Lower lobe of right lung (tissue), 2 donors: Measurements from ENCODE around the gene FN1. TPM values are rescaled to one million over a fixed set of nuclear protein-coding genes. Genes with fewer than 3 reads are reported as not detected.

Experiments
- ATAC-seq, 2 donors: fragments of 200-7000 bp; cut with Tn5 transposase; one replicate each; pipeline ENCODE4 v1.9.1; 2020 to 2022; ENCODE audit warnings: mild to moderate bottlenecking in 2 of 2, moderate library complexity in 2 of 2
- DNase-seq: peaks from one replicate; pipeline ENCODE4 v3.0.0-alpha.2; 2020
- H3K27ac ChIP-seq: fragments of 200-600 bp; one replicate; pipeline ENCODE4 v1.8.0; 2022
- H3K27me3 ChIP-seq: fragments of 200-600 bp; one replicate; pipeline ENCODE4 v1.8.0; 2022; ENCODE audit warnings: low read depth
- H3K36me3 ChIP-seq: fragments of 200-600 bp; one replicate; pipeline ENCODE4 v1.8.0; 2022; ENCODE audit warnings: mild to moderate bottlenecking
- H3K4me1 ChIP-seq: fragments of 200-600 bp; one replicate; pipeline ENCODE4 v1.8.0; 2022
- H3K4me3 ChIP-seq: fragments of 200-600 bp; one replicate; pipeline ENCODE4 v1.8.0; 2022; ENCODE audit warnings: mild to moderate bottlenecking
- H3K9me3 ChIP-seq: fragments of 200-600 bp; one replicate; pipeline ENCODE4 v1.8.0; 2022
- CTCF ChIP-seq: fragments of 200-600 bp; IDR thresholded peaks from one replicate; pipeline ENCODE4 v1.8.0; 2022; ENCODE audit warnings: antibody characterized with exemption, mild to moderate bottlenecking
- intact Hi-C: fragments of 100-400 bp; cut with DNase I; formaldehyde crosslinking; loops from one replicate; pipeline ENCODE4 v1.11.0; 2022
- total RNA-seq: library from RNA; stranded (reverse); fragmentation: NEBNext Ultra II Directional; extraction: Animal tissue kit (Norgen Biotek cat#: 25700); gene quantifications from one replicate; pipeline ENCODE4 v1.2.1, GENCODE V29; 2021
- donor health status: DM: no; HTN: yes; CAD: no; lungs with severe emphysema.

Gene FN1
- total RNA-seq, 1 donor from 2014 or later = 1,248 TPM

GRCh38 chr2:215319500-215319899 is 116.4 kb downstream of the FN1 start:
- Histone ChIP-seq H3K27me3 (no peaks in the 10 kb centered on the region), H3K27ac (no peak overlapping the region), H3K36me3 (peaks cover 45% of the 10 kb centered on the region), H3K4me3 (no peak overlapping the region), H3K9me3 (no peaks in the 10 kb centered on the region), H3K4me1 (no peaks in the 10 kb centered on the region)
- ATAC-seq = no peak
- intact Hi-C loops = no loop called here
- TF ChIP-seq CTCF = no peak
- DNase-seq = no peak

GRCh38 chr2:215316336-215316735 is 119.5 kb downstream of the FN1 start:
- no peak for DNase-seq
- ATAC-seq = no peak
- no peak overlapping the region for H3K27ac ChIP-seq
- intact Hi-C loops = no loop called here
- no peak overlapping the region for H3K4me3 ChIP-seq
- H3K4me1 ChIP-seq = peaks cover 7% of the 10 kb centered on the region
- no peaks in the 10 kb centered on the region for H3K27me3 ChIP-seq
- TF ChIP-seq CTCF = no peak
- H3K36me3 ChIP-seq = peaks cover 41% of the 10 kb centered on the region
- no peaks in the 10 kb centered on the region for H3K9me3 ChIP-seq

- TF ChIP-seq CTCF = no peak
- Histone ChIP-seq H3K36me3 (peaks cover 31% of the 10 kb centered on the region), H3K27ac (no peak overlapping the region), H3K4me3 (no peak overlapping the region), H3K27me3 (no peaks in the 10 kb centered on the region), H3K4me1 (peaks cover 7% of the 10 kb centered on the region), H3K9me3 (no peaks in the 10 kb centered on the region)
- ATAC-seq = no peak
- DNase-seq = no peak
- intact Hi-C loops = no loop called here
Measured at GRCh38 chr2:215315301-215315700, 120.6 kb downstream of the FN1 start.

- Histone ChIP-seq H3K27me3 (no peaks in the 10 kb centered on the region), H3K36me3 (peaks cover 27% of the 10 kb centered on the region), H3K27ac (no peak overlapping the region), H3K4me1 (peaks cover 7% of the 10 kb centered on the region), H3K4me3 (no peak overlapping the region), H3K9me3 (no peaks in the 10 kb centered on the region)
- ATAC-seq (no peak), DNase-seq (no peak)
- no peak for TF ChIP-seq CTCF
- intact Hi-C loops = no loop called here
Measured at GRCh38 chr2:215314896-215315295, 121.0 kb downstream of the FN1 start.

GRCh38 chr2:215313255-215313613 is 122.6 kb downstream of the FN1 start:
- DNase-seq = no peak
- intact Hi-C loops = no loop called here
- no peak for ATAC-seq

More at GRCh38 chr2:215313255-215313613, 122.6 kb downstream of the FN1 start:
- H3K4me3 ChIP-seq = no peak overlapping the region
- H3K36me3 ChIP-seq = peaks cover 10% of the 10 kb centered on the region
- H3K27me3 ChIP-seq = no peaks in the 10 kb centered on the region
- no peak for TF ChIP-seq CTCF
- peaks cover 7% of the 10 kb centered on the region for H3K4me1 ChIP-seq
- no peaks in the 10 kb centered on the region for H3K9me3 ChIP-seq
- no peak overlapping the region for H3K27ac ChIP-seq
